Measurements from ENCODE around the gene STRADA. TPM values are rescaled to one million over a fixed set of nuclear protein-coding genes. Genes with fewer than 3 reads are reported as not detected.

Gene STRADA
- total and polyA plus RNA-seq, 8 donors = 28.1 to 87.5 (median 80.6) TPM

DNA sequence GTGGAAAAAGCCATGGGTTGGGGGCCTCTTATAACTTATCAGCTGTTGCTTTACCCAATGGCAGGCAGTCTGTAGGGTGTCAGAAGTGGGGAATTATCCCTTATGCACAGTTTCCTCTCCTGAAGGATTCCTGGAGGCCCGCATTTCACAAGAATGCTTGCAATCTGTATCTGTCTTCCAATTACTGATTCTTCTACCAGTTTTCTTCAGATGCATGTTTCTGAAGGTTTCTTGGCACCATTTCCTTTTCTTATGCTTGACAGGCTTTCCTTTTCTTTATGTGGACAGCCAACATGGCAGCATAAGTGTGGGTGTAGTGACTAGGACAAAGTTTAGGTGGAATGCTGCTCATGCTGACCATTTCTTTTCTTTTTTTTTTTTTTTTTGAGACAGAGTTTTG lies 83.2 kb downstream of the STRADA start:
- H3K4me3 ChIP-seq = no peak overlapping the region
- H3K36me3 ChIP-seq = peaks cover 0 to 78% of the 10 kb centered on the region in 2 donors
- TF ChIP-seq, protein P1, sequence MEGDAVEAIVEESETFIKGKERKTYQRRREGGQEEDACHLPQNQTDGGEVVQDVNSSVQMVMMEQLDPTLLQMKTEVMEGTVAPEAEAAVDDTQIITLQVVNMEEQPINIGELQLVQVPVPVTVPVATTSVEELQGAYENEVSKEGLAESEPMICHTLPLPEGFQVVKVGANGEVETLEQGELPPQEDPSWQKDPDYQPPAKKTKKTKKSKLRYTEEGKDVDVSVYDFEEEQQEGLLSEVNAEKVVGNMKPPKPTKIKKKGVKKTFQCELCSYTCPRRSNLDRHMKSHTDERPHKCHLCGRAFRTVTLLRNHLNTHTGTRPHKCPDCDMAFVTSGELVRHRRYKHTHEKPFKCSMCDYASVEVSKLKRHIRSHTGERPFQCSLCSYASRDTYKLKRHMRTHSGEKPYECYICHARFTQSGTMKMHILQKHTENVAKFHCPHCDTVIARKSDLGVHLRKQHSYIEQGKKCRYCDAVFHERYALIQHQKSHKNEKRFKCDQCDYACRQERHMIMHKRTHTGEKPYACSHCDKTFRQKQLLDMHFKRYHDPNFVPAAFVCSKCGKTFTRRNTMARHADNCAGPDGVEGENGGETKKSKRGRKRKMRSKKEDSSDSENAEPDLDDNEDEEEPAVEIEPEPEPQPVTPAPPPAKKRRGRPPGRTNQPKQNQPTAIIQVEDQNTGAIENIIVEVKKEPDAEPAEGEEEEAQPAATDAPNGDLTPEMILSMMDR (IDR thresholded peaks at IDR 0.05) = no peak
- no peaks in the 10 kb centered on the region for H3K27me3 ChIP-seq
- intact Hi-C loops (cut with DNase I) = no loop called here
- H3K9me3 ChIP-seq = no peaks in the 10 kb centered on the region
- H3K27ac ChIP-seq = no peak overlapping the region
- ATAC-seq (no peak), DNase-seq (no peak)
- peaks cover 0 to 23% of the 10 kb centered on the region in 2 donors for H3K4me1 ChIP-seq

DNA sequence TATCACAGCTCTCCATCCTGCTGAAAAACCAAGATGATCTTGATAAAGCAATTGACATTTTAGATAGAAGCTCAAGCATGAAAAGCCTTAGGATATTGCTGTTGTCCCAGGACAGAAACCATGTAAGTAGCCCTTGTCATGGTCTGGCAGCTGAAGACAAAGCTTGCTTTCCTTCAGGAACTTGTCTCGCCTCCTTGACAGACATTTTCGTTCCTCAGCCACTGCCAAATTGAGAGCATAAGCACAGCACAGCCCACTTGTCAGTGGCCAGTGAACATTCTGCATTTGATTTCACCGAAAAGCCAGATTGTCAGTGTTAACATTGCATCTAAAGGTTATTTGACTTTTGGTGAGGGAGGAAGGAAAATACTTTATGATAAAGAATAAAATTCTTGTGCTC lies 83.8 kb downstream of the STRADA start:
- no peak for DNase-seq
- Histone ChIP-seq H3K4me1 (peaks cover 0 to 26% of the 10 kb centered on the region in 2 donors), H3K9me3 (no peaks in the 10 kb centered on the region), H3K27ac (no peak overlapping the region), H3K36me3 (peaks cover 0 to 78% of the 10 kb centered on the region in 2 donors), H3K4me3 (no peak overlapping the region), H3K27me3 (no peaks in the 10 kb centered on the region)
- ATAC-seq = no peak
- TF ChIP-seq, protein P1 (IDR thresholded peaks at IDR 0.05) = no peak
- intact Hi-C loops (cut with DNase I) = no loop called here

DNA sequence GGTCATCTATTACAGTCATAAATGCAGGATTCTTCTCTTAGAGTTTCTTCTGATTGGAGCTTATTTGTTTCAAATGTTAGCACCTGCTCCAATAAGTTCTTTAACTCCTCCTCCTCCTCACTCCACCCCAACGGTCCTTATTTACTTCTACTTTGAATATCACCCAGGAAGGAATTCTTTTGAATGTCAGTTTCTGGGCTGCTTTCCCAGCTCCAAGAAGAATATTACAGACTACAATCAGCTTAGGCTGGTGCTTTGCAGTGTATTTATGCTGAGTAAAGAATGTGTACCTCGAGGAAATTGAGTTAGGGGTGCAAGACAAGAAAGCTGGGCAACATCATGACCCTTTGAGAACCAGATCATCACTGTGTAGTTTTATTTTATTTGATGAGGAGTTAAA lies 88.5 kb downstream of the STRADA start:
- H3K27ac ChIP-seq = no peak overlapping the region
- peak; percentile 32 for ATAC-seq
- H3K36me3 ChIP-seq = peaks cover 0 to 48% of the 10 kb centered on the region in 2 donors
- TF ChIP-seq, protein P1 (IDR thresholded peaks at IDR 0.05) = no peak
- H3K27me3 ChIP-seq = no peaks in the 10 kb centered on the region
- peaks cover 0 to 62% of the 10 kb centered on the region in 2 donors for H3K4me1 ChIP-seq
- peak in 1 of 4 donors; percentile 51 for DNase-seq
- H3K9me3 ChIP-seq = no peaks in the 10 kb centered on the region
- no peak overlapping the region for H3K4me3 ChIP-seq
- intact Hi-C loops (cut with DNase I) = no loop called here

Other genes starting within 250 kb of the STRADA start
- under 1 TPM; 0.41 to 0.71 TPM for gene KCNH6, start 218.4 kb downstream of the STRADA start, total RNA-seq
- 1 to 10 TPM in 3 of 6 donors, under 1 TPM in 3; 0.55 to 1.5 (median 1.1) TPM for gene KCNH6, start 218.4 kb downstream of the STRADA start, polyA plus RNA-seq (ENCODE audit: insufficient read length in 6 of 6)
- gene DCAF7, start 191.3 kb downstream of the STRADA start, total RNA-seq = 10 to 100 TPM; 83.7 to 86.0 TPM
- 100 to 1,000 TPM in 4 of 6 donors, 10 to 100 TPM in 2; 94.7 to 106 (median 102) TPM for gene DCAF7, start 191.3 kb downstream of the STRADA start, polyA plus RNA-seq (ENCODE audit: insufficient read length in 6 of 6)
- gene TACO1, start 140.9 kb downstream of the STRADA start, total RNA-seq = 10 to 100 TPM; 18.2 to 18.5 TPM
- gene TACO1, start 140.9 kb downstream of the STRADA start, polyA plus RNA-seq (ENCODE audit: insufficient read length in 6 of 6) = 10 to 100 TPM; 15.1 to 20.2 (median 17.8) TPM
- 10 to 100 TPM; 44.2 to 58.3 TPM for gene MAP3K3, start 119.4 kb downstream of the STRADA start, total RNA-seq
- gene MAP3K3, start 119.4 kb downstream of the STRADA start, polyA plus RNA-seq (ENCODE audit: insufficient read length in 6 of 6) = 10 to 100 TPM; 41.3 to 44.6 (median 42.8) TPM
- gene LIMD2, start 41.7 kb downstream of the STRADA start, total RNA-seq = 10 to 100 TPM; 19.1 to 30.7 TPM
- gene LIMD2, start 41.7 kb downstream of the STRADA start, polyA plus RNA-seq (ENCODE audit: insufficient read length in 6 of 6) = 10 to 100 TPM; 29.9 to 44.9 (median 36.8) TPM
- 100 to 1,000 TPM in 1 of 2 donors, 10 to 100 TPM in 1; 81.6 to 111 TPM for gene CCDC47, start 31.8 kb upstream of the STRADA start, total RNA-seq
- gene CCDC47, start 31.8 kb upstream of the STRADA start, polyA plus RNA-seq (ENCODE audit: insufficient read length in 6 of 6) = 100 to 1,000 TPM in 2 of 6 donors, 10 to 100 TPM in 4; 86.0 to 105 (median 89.4) TPM
- gene DDX42, start 32.4 kb upstream of the STRADA start, total RNA-seq = 10 to 100 TPM; 79.2 to 82.0 TPM
- gene DDX42, start 32.4 kb upstream of the STRADA start, polyA plus RNA-seq (ENCODE audit: insufficient read length in 6 of 6) = 100 to 1,000 TPM; 206 to 239 (median 221) TPM
- gene PSMC5, start 85.6 kb upstream of the STRADA start, total RNA-seq = 100 to 1,000 TPM in 1 of 2 donors, 10 to 100 TPM in 1; 89.8 to 141 TPM
- 100 to 1,000 TPM; 127 to 151 (median 133) TPM for gene PSMC5, start 85.6 kb upstream of the STRADA start, polyA plus RNA-seq (ENCODE audit: insufficient read length in 6 of 6)
- gene FTSJ3, start 85.9 kb upstream of the STRADA start, total RNA-seq = 10 to 100 TPM; 32.1 to 47.4 TPM
- gene FTSJ3, start 85.9 kb upstream of the STRADA start, polyA plus RNA-seq (ENCODE audit: insufficient read length in 6 of 6) = 10 to 100 TPM; 57.1 to 88.5 (median 69.8) TPM
- 10 to 100 TPM; 59.2 to 82.5 TPM for gene SMARCD2, start 100.9 kb upstream of the STRADA start, total RNA-seq
- 100 to 1,000 TPM; 114 to 147 (median 131) TPM for gene SMARCD2, start 100.9 kb upstream of the STRADA start, polyA plus RNA-seq (ENCODE audit: insufficient read length in 6 of 6)
- gene CSH2, start 131.9 kb upstream of the STRADA start, total RNA-seq = not detected
- gene CSH2, start 131.9 kb upstream of the STRADA start, polyA plus RNA-seq (ENCODE audit: insufficient read length in 6 of 6) = 1 to 10 TPM in 1 of 6 donors, under 1 TPM in 2, not detected in 3; 0.20 to 6.7 (median 0.23) TPM
- not detected for gene GH2, start 140.1 kb upstream of the STRADA start, total RNA-seq
- under 1 TPM in 1 of 6 donors, not detected in 5; 0.26 TPM for gene GH2, start 140.1 kb upstream of the STRADA start, polyA plus RNA-seq (ENCODE audit: insufficient read length in 6 of 6)
- not detected for gene CSH1, start 154.8 kb upstream of the STRADA start, total RNA-seq
- gene CSH1, start 154.8 kb upstream of the STRADA start, polyA plus RNA-seq (ENCODE audit: insufficient read length in 6 of 6) = 10 to 100 TPM in 1 of 6 donors, 1 to 10 TPM in 1, under 1 TPM in 3, not detected in 1; 0.26 to 21.3 (median 0.46) TPM
- gene CSHL1, start 169.5 kb upstream of the STRADA start, total RNA-seq = not detected
- gene CSHL1, start 169.5 kb upstream of the STRADA start, polyA plus RNA-seq (ENCODE audit: insufficient read length in 6 of 6) = under 1 TPM in 1 of 6 donors, not detected in 5; 0.78 TPM
- not detected for gene GH1, start 177.0 kb upstream of the STRADA start, total RNA-seq
- not detected for gene GH1, start 177.0 kb upstream of the STRADA start, polyA plus RNA-seq (ENCODE audit: insufficient read length in 6 of 6)
- 1 to 10 TPM; 2.7 to 3.5 TPM for gene CD79B, start 190.5 kb upstream of the STRADA start, total RNA-seq
- 1 to 10 TPM; 1.8 to 3.2 (median 2.0) TPM for gene CD79B, start 190.5 kb upstream of the STRADA start, polyA plus RNA-seq (ENCODE audit: insufficient read length in 6 of 6)
- gene SCN4A, start 231.1 kb upstream of the STRADA start, total RNA-seq = under 1 TPM; 0.05 to 0.17 TPM
- under 1 TPM; 0.39 to 0.88 (median 0.60) TPM for gene SCN4A, start 231.1 kb upstream of the STRADA start, polyA plus RNA-seq (ENCODE audit: insufficient read length in 6 of 6)

Data from left lung (tissue), 10 donors.